Ishikawa (cell line): ENCODE measurements around the gene TPRG1L.

Experiments used
- CREB1 ChIP-seq: IDR thresholded peaks from 2 replicates; pipeline ENCODE4 v1.6.1; 2012; ENCODE audit warnings: low read depth
- EP300 ChIP-seq: IDR thresholded peaks from 2 replicates; pipeline ENCODE4 v1.6.1; 2012; ENCODE audit warnings: borderline replicate concordance
- RAD21 ChIP-seq: IDR thresholded peaks from 2 replicates; pipeline ENCODE4 v1.6.1; 2012; ENCODE audit warnings: low read depth
- YY1 ChIP-seq: IDR thresholded peaks from 2 replicates; pipeline ENCODE4 v1.6.1; 2012; ENCODE audit warnings: low read depth
- TF ChIP-seq, protein P1 (sequence below): IDR thresholded peaks from 2 replicates; pipeline ENCODE4 v1.6.1; 2012

DNA sequence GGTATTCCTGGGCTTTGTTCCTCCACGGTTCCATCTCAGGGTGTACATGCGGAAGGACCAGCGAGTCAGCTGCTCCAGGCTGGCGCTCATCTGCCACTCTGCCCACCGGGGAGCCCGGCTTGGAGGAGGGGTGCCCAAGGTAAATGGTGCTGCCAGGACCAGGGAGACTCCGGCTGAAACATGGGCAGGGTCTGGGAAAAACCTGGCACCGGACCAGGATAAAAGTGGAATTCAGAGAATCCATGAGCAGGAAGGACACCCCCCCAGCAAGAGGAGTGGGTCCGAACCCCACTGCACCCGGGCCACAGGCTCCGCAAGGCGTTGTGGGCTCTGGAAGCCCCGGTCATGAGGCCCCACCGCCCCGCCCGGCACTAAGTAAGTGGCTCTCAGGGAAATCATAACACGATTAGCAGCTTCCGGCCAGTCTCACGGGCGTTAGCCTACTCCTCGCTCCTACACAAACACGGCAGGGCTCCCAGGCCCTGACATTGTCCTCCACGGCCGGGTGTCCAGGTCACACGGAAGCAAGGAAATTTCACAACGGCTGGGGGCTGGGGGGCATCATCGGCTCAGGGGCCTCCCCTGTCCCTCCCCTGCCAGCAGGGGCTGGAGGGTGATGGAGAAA, 34.6 kb upstream of the TPRG1L start:
- TF ChIP-seq RAD21 (no peak), EP300 (no peak), YY1 (no peak), CREB1 (no peak)
- TF ChIP-seq, protein P1, sequence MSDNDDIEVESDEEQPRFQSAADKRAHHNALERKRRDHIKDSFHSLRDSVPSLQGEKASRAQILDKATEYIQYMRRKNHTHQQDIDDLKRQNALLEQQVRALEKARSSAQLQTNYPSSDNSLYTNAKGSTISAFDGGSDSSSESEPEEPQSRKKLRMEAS = no peak
